SU-DHL-6 (cell line): ENCODE measurements around the gene STARD10.

Experiments
- H2AFZ ChIP-seq: fragments of 200-600 bp; sonication (generic); 2 replicates; pipeline ENCODE4 v1.6.1; 2014; ENCODE audit warnings: low read depth, mild to moderate bottlenecking, moderate library complexity, mixed read lengths, antibody characterized with exemption, low read length; ENCODE audit not compliant: severe bottlenecking
- H3F3A ChIP-seq: fragments of 200-600 bp; shearing (Covaris generic); 2 replicates; pipeline ENCODE4 v1.6.0; 2016; ENCODE audit warnings: antibody characterized with exemption, mild to moderate bottlenecking; ENCODE audit not compliant: insufficient read depth
- H3K27ac ChIP-seq: fragments of 200-600 bp; sonication (generic); 2 replicates; pipeline ENCODE4 v1.5.1; 2016; ENCODE audit warnings: low read depth, mild to moderate bottlenecking, low read length, moderate library complexity, mixed read lengths
- H3K27me3 ChIP-seq: fragments of 200-600 bp; sonication (generic), shearing (Covaris generic); 2 replicates; pipeline ENCODE4 v1.6.0; 2014; ENCODE audit warnings: mild to moderate bottlenecking, low read length
- H3K36me3 ChIP-seq: fragments of 200-600 bp; sonication (generic); 2 replicates; pipeline ENCODE4 v1.6.1; 2014; ENCODE audit warnings: mild to moderate bottlenecking, low read length, mixed read lengths
- H3K4me2 ChIP-seq: fragments of 300-600, 200-600 bp; shearing (Covaris generic), sonication (generic); 2 replicates; pipeline ENCODE4 v1.6.0; 2014; ENCODE audit warnings: low read length, low read depth, mild to moderate bottlenecking; ENCODE audit not compliant: poor library complexity, severe bottlenecking
- H3K4me3 ChIP-seq: fragments of 200-600 bp; sonication (generic); 2 replicates; pipeline ENCODE4 v1.5.1; 2014; ENCODE audit warnings: antibody characterized with exemption, low read length, mild to moderate bottlenecking, mixed read lengths; ENCODE audit not compliant: insufficient read depth, poor library complexity, severe bottlenecking
- H3K79me2 ChIP-seq: fragments of 200-600 bp; sonication (generic); 2 replicates; pipeline ENCODE4 v1.6.1; 2014; ENCODE audit warnings: mild to moderate bottlenecking, low read length, moderate library complexity; ENCODE audit not compliant: insufficient read depth
- H3K9ac ChIP-seq: fragments of 200-600 bp; sonication (generic); 2 replicates; pipeline ENCODE4 v1.7.0; 2014; ENCODE audit warnings: mild to moderate bottlenecking, low read length
- H3K9me2 ChIP-seq: fragments of 200-600 bp; sonication (generic); replicated peaks from 2 replicates; pipeline ENCODE4 v1.6.1; 2014; ENCODE audit warnings: low read length; ENCODE audit not compliant: insufficient read depth
- H3K9me3 ChIP-seq: fragments of 200-600 bp; sonication (generic); 2 replicates; pipeline ENCODE4 v1.6.1; 2014; ENCODE audit warnings: low read length, mixed read lengths; ENCODE audit not compliant: insufficient read depth
- H4K20me1 ChIP-seq: fragments of 200-600 bp; sonication (generic); 2 replicates; pipeline ENCODE4 v1.6.1; 2014; ENCODE audit warnings: low read depth, mild to moderate bottlenecking, antibody characterized with exemption, low read length, moderate library complexity, mixed read lengths
- CTCF ChIP-seq: fragments of 200-600 bp; sonication (generic); IDR thresholded peaks from one replicate; pipeline ENCODE4 v1.5.1; 2017; ENCODE audit warnings: antibody characterized with exemption, mild to moderate bottlenecking, low read length, moderate library complexity; ENCODE audit not compliant: insufficient read depth, poor library complexity, severe bottlenecking
- EZH2phosphoT487 ChIP-seq: fragments of 200-600 bp; sonication (generic), shearing (Covaris generic); conservative IDR thresholded peaks from 2 replicates; pipeline ENCODE4 v1.6.1; 2018; ENCODE audit warnings: mild to moderate bottlenecking, antibody characterized with exemption, low read length, moderate library complexity, mixed read lengths

The STARD10 gene

GRCh38 chr11:72706579-72706978 lies 87.3 kb downstream of the STARD10 start:
- no peaks in the 10 kb centered on the region for H3F3A ChIP-seq
- H3K4me2 ChIP-seq = no peak overlapping the region
- H4K20me1 ChIP-seq = no peaks in the 10 kb centered on the region
- H3K79me2 ChIP-seq = no peaks in the 10 kb centered on the region
- TF ChIP-seq CTCF = no peak
- TF ChIP-seq EZH2phosphoT487 = no peak
- H2AFZ ChIP-seq = no peak overlapping the region
- H3K9me2 ChIP-seq = no peaks in the 10 kb centered on the region
- no peaks in the 10 kb centered on the region for H3K36me3 ChIP-seq
- H3K9ac ChIP-seq = no peak overlapping the region
- H3K27ac ChIP-seq = no peak overlapping the region
- no peaks in the 10 kb centered on the region for H3K27me3 ChIP-seq
- H3K4me3 ChIP-seq = no peak overlapping the region
- H3K9me3 ChIP-seq = no peaks in the 10 kb centered on the region

- Histone ChIP-seq H3K79me2 (no peaks in the 10 kb centered on the region), H3K4me3 (no peak overlapping the region), H3K27me3 (no peaks in the 10 kb centered on the region), H3K9me3 (no peaks in the 10 kb centered on the region), H3K9me2 (no peaks in the 10 kb centered on the region), H3K27ac (no peak overlapping the region), H4K20me1 (no peaks in the 10 kb centered on the region), H2AFZ (no peak overlapping the region), H3K36me3 (no peaks in the 10 kb centered on the region), H3K4me2 (no peak overlapping the region), H3F3A (no peaks in the 10 kb centered on the region), H3K9ac (no peak overlapping the region)
- TF ChIP-seq EZH2phosphoT487 = no peak
- TF ChIP-seq CTCF = no peak
These were observed 88.1 kb downstream of the STARD10 start for GRCh38 chr11:72705442-72706365.

- TF ChIP-seq EZH2phosphoT487 (no peak), CTCF (no peak)
- no peaks in the 10 kb centered on the region for H3K9me2 ChIP-seq
- no peaks in the 10 kb centered on the region for H3K27me3 ChIP-seq
- no peaks in the 10 kb centered on the region for H4K20me1 ChIP-seq
- H3K79me2 ChIP-seq = no peaks in the 10 kb centered on the region
- no peak overlapping the region for H3K4me2 ChIP-seq
- no peak overlapping the region for H3K9ac ChIP-seq
- no peak overlapping the region for H2AFZ ChIP-seq
- no peaks in the 10 kb centered on the region for H3K9me3 ChIP-seq
- no peak overlapping the region for H3K4me3 ChIP-seq
- H3K27ac ChIP-seq = no peak overlapping the region
- no peaks in the 10 kb centered on the region for H3K36me3 ChIP-seq
- H3F3A ChIP-seq = no peaks in the 10 kb centered on the region
These were observed 89.0 kb downstream of the STARD10 start for GRCh38 chr11:72704783-72705265.
